Body of pancreas (tissue), 4 donors: ENCODE data around the gene SOCS7.

ENCODE experiments used
- CTCF ChIP-seq, 7 experiments: fragments of 450-650 bp in 4 of 7; fragments of 200-600 bp in 3 of 7; sonication (generic) in 3 of 7; IDR thresholded peaks; one replicate each; pipeline ENCODE4 v1.5.1; 2016 to 2019; ENCODE audit warnings: antibody characterized with exemption in 7 of 7
- POLR2A ChIP-seq, 3 donors: fragments of 450-650 bp; IDR thresholded peaks; one replicate each; pipeline ENCODE4 v1.6.1; 2016; ENCODE audit warnings: antibody characterized with exemption in 3 of 3, mild to moderate bottlenecking in 2 of 3

GRCh38 chr17:38344420-38344745 is 7.3 kb upstream of the SOCS7 start:
- TF ChIP-seq CTCF (IDR thresholded peaks at IDR 0.05) (no peak), POLR2A (IDR thresholded peaks at IDR 0.05) (no peak)
